Activated CD4-positive, alpha-beta T cell treated with anti-CD3 and anti-CD28 coated beads for 48 hours (primary cell): ENCODE results near the gene TMEM233.

Experiments
- DNase-seq: peaks from one replicate; pipeline ENCODE4 v3.0.0-alpha.2; 2020

TMEM233 gene

GRCh38 chr12:119593578-119594398 lies at the start of gene TMEM233:
TMEM233 (plus strand) TSS chr12:119593774; CDS start chr12:119593849, 75 bp downstream.
- no peak for DNase-seq

- peak; percentile 69 for DNase-seq
These were observed 48.6 kb upstream of the TMEM233 start for GRCh38 chr12:119544765-119545625.

DNA sequence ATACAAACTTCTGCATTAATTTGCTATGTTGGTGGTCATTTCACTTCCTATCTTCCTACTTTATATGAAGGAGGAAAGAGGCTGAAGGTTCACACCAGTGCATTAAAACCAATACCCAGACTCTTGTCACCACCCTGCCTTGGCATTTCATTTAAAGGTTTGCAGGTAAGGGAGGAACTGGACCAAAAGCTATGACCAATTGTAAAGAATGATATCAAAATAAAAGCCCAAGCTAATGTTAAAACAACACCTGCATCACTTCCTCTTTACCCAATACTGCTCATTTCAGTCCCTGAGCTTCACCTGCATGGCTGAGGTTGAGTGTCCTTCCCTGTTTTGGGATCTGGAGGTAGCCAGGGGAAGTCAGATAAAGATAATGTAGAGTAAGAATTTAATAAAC lies 47.2 kb upstream of the TMEM233 start:
- DNase-seq: no peak

GRCh38 chr12:119547001-119547400 lies 46.6 kb upstream of the TMEM233 start:
- no peak for DNase-seq

DNA sequence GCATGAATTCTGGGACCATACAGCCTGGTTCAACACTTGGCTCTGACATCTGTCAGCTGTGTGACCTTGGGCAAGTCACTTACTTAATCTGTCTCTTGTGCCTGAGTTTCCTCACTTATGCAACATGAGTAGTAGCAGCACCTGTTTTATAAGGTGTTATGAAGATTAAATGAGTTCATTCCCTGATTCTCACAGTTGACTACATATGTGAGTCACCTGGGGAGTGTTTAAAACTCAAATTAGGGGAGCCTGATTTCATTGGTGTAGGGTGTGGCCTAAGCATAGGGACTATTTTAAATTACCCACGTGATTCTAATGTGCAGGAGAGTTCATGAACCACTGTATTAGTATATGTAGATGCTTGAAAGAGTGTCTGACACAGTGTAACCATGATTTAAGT lies 36.7 kb upstream of the TMEM233 start:
- no peak for DNase-seq

DNA sequence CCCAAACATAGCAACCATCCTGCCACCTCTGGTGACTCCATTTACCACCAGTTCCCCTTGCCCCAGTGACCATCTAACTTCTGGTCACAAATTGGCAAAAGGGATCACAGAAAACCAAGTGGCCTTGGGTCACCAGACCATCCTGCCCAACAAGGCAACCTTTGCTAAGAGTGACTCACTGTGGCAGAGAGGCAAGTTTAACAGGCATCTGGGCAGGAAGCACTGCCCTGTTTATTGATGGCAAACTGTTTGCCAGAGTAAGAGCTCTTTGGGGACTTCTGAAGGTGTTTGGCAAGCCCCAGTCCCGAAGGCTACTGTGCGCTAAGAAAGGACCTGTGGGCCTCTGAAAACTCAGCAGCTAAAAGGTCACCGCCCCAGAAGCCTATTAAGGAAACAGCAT lies 28.2 kb upstream of the TMEM233 start:
- no peak for DNase-seq

DNA sequence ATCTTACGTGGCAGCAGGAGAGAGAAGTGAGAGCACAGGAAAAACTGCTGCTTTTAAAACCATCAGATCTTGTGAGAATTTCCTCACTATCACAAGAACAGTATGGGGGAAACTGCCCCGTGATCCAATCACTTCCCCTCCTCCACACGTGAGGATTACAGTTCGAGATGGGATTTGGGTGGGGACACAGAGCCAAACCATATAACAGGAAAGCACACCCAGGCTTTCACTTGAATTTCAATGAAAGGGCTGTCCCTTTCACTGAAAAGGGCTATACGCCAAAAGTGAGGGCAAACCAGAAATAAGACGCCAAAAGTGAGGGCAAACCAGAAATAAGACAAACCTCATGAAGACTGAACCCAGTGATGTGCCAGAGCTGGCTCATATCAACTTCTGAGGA lies 22.8 kb upstream of the TMEM233 start:
- no peak for DNase-seq

GRCh38 chr12:119573086-119573485 lies 20.5 kb upstream of the TMEM233 start:
- no peak for DNase-seq

GRCh38 chr12:119574255-119574654 lies 19.3 kb upstream of the TMEM233 start:
- DNase-seq: no peak

- DNase-seq: no peak
These were observed 17.3 kb upstream of the TMEM233 start for GRCh38 chr12:119576118-119576810.

- no peak for DNase-seq
These were observed 16.7 kb upstream of the TMEM233 start for GRCh38 chr12:119576915-119577314.

DNA sequence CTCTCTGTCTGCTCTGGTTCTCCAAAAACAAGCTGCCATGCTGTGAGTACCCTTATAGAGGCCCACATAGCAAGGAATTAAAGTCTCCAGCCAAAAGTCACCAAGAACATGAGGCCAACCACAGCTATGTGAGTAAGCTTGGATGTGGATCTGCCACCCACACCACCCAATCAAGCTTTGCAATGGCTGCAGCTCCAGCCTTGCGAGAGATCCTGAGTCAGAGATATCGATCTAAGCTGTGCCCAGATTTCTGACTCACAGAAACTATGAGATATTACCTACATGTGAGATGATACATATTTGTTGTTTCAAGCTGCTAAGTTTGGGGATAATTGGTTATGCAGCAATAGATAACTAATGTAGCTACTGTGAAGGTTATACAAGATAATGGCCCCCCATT lies 15.5 kb upstream of the TMEM233 start:
- peak; percentile 67 for DNase-seq

GRCh38 chr12:119589097-119589496 lies 4.5 kb upstream of the TMEM233 start:
- no peak for DNase-seq

DNA sequence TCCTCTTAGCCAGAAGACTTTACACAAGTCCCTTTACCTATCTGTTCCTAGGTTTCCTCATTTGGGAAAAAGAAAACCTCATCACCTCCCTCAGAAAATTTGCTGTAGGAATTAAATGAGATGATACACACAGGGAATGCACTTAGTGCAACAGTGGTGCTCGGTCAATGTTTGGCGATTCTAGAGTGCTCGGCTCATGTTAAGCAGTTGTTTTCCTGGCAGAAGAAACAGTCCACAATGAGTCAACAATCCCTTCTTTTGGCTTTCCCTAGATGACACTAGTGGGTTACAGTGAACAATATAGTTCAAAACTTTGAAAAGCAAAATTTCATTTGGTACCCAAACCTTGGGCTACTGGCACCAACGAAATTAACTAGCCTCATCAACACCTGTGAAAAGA lies 3.9 kb upstream of the TMEM233 start:
- DNase-seq: no peak

GRCh38 chr12:119592232-119592631 lies 1.3 kb upstream of the TMEM233 start:
- no peak for DNase-seq

DNA sequence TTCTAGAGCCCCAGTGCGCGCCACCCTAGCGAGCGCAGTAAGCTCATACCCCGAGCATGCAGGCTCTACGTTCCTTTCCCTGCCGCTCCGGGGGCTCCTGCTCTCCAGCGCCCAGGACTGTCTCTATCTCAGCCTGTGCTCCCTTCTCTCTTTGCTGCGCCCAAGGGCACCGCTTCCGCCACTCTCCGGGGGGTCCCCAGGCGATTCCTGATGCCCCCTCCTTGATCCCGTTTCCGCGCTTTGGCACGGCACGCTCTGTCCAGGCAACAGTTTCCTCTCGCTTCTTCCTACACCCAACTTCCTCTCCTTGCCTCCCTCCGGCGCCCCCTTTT lies 791 bp downstream of the TMEM233 start:
- DNase-seq: no peak

DNA sequence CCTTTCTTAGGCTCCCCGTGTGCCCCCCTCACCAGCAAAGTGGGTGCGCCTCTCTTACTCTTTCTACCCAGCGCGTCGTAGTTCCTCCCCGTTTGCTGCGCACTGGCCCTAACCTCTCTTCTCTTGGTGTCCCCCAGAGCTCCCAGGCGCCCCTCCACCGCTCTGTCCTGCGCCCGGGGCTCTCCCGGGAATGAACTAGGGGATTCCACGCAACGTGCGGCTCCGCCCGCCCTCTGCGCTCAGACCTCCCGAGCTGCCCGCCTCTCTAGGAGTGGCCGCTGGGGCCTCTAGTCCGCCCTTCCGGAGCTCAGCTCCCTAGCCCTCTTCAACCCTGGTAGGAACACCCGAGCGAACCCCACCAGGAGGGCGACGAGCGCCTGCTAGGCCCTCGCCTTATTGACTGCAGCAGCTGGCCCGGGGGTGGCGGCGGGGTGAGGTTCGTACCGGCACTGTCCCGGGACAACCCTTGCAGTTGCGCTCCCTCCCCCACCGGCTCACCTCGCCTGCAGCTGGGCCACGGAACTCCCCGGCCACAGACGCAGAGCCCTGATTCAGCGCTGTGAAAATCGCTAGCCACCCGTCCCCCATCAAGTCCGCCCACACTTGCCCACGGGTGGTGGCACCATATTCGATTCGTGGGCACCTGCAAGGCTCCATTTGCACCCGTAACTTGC lies 1.3 kb downstream of the TMEM233 start:
- DNase-seq: peak; percentile 11

DNA sequence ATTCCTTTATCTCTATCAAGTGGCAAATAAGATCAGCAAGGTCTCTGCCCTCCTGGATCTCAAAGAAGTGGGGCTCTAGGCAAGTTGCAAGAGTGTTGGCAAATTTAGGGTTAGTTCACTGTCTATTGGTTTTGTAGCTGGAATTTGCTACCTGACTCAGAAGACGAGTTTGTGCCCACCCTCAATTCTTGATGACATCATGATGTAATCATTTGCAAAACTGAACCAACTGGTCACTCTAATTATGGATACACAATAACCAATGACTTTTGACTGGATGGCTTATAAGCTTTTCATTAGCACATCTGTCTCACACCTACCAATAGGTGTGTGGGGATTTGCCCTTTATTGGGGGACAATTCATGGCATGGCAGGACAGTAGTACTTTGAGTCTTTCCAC lies 4.6 kb downstream of the TMEM233 start:
- no peak for DNase-seq

DNA sequence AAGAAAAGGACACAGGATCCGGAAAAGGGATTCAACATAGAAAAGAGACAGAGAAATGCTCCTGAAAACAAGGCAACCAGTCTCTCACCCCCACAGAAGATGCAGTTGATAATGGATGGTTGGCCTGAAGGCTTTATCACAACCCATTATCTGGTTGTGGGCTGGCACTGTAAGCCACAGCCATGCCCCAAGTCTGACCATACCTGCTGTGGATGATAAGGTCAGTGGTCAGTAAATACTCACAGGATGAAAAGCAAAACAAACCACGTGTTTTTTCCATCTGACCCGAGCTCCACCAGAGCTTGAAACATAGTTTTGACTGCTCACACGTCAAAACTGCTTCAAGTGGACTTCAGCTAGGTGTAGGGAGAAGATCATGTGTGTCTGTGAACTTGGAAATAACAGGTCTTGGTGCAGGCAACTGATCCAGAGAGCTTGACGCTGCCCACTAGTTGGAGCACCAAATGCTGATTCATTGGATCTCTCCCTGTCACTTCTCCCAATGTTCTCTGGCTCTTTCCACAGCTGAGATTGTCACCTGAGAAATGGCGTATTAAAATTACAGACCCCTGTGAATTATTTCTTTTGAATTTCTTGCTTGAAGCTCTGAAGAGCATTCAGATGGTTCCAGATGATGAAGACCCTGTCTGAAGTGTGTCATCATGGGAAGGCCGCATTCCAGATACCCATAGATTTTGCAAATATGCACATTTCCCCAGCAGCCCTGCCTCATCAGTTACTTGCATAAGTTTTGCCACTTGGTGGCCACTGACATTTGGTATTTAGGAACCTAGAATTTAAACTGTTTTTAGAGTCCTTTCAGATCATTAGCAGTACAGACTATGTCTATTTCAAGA lies 8.5 kb downstream of the TMEM233 start:
- DNase-seq: no peak

GRCh38 chr12:119602734-119603094 lies 9.1 kb downstream of the TMEM233 start:
- no peak for DNase-seq

DNA sequence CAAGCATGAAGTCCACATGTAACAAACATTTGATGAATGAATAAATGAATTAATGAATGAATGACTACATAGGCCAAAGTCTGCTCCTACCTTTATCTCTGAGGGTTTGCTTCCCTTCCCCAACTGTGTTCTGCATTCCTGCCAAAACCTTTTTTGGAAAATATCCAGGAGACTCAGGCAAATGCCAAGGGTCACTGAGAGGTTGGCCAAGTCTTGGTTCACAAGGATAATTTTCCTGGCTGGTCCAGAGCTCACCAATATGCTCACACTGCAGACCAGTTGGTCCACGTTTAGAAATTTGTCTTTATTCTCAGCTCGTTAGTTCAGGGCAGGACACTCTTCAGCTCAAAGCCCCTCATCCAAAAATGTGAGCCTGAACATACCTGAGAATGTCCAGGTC lies 10.2 kb downstream of the TMEM233 start:
- no peak for DNase-seq

- DNase-seq: no peak
These were observed 15.8 kb downstream of the TMEM233 start for GRCh38 chr12:119609358-119609757.
